ENCODE data around the gene SPTBN5.

GRCh38 chr15:41821831-41822230, 72.0 kb downstream of the SPTBN5 start:
- no peak for TF ChIP-seq CTCF (IDR thresholded peaks at IDR 0.05)
- TF ChIP-seq EZH2 (IDR thresholded peaks at IDR 0.05; ENCODE audit: borderline replicate concordance, insufficient read depth, low read depth, low read length, poor library complexity, severe bottlenecking), result no peak

Data from B cell (primary cell).